ENCODE results near the gene TGFBR2.

GRCh38 chr3:30677347-30677685, 70.9 kb downstream of the TGFBR2 start:
- TF ChIP-seq CTCF (IDR thresholded peaks at IDR 0.05) (no peak), TCF7L2 (IDR thresholded peaks at IDR 0.05; ENCODE audit: low read depth, low read length) (no peak)

All from Panc1 (cell line).